ENCODE measurements around the gene CRISPLD2. TPM values are rescaled to one million over a fixed set of nuclear protein-coding genes. Genes with fewer than 3 reads are reported as not detected.

CRISPLD2 gene
- total RNA-seq, 1 donor from 2014 or later: 0.53 TPM

DNA sequence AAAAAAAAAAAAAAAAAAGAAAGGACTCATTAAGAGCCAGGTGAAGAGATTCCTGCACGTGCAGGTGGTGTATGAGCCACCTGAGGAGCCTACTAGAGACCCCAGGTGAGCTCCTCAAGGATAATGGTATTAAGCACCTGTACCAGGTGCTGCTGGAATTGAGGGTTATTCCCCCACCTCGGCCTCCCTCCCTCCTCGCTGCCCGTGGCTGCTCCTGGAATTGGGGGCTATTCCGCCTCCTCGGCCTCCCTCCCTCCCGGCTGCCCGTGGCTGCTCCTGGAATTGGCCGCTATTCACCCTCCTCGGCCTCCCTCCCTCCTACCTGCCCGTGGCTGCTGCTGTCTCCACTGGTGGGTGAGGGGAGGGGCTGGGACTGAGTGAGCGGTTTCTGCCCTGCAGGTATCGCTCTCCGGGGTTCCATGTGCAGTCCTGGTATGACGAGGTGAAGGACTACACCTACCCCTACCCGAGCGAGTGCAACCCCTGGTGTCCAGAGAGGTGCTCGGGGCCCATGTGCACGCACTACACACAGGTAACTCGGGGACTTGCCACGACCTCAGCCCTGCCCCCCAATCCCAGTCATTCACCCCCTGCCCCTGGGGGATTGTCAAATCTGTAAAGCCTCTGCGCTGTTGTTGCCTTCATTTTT, 29.3 kb downstream of the CRISPLD2 start:
- Histone ChIP-seq H3K27me3 (ENCODE audit: control insufficient read depth, insufficient read depth, low read length) (peaks cover 2% of the 10 kb centered on the region), H3K36me3 (ENCODE audit: control insufficient read depth, insufficient read depth, low read length) (no peaks in the 10 kb centered on the region), H3K4me3 (ENCODE audit: low read depth, low read length) (no peak overlapping the region)
- FAIRE-seq (no peak), DNase-seq (ENCODE audit: low read depth) (no peak)
- TF ChIP-seq, protein P1, sequence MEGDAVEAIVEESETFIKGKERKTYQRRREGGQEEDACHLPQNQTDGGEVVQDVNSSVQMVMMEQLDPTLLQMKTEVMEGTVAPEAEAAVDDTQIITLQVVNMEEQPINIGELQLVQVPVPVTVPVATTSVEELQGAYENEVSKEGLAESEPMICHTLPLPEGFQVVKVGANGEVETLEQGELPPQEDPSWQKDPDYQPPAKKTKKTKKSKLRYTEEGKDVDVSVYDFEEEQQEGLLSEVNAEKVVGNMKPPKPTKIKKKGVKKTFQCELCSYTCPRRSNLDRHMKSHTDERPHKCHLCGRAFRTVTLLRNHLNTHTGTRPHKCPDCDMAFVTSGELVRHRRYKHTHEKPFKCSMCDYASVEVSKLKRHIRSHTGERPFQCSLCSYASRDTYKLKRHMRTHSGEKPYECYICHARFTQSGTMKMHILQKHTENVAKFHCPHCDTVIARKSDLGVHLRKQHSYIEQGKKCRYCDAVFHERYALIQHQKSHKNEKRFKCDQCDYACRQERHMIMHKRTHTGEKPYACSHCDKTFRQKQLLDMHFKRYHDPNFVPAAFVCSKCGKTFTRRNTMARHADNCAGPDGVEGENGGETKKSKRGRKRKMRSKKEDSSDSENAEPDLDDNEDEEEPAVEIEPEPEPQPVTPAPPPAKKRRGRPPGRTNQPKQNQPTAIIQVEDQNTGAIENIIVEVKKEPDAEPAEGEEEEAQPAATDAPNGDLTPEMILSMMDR (IDR thresholded peaks at IDR 0.05; ENCODE audit: insufficient read depth, low read length, severe bottlenecking): no peak

DNA sequence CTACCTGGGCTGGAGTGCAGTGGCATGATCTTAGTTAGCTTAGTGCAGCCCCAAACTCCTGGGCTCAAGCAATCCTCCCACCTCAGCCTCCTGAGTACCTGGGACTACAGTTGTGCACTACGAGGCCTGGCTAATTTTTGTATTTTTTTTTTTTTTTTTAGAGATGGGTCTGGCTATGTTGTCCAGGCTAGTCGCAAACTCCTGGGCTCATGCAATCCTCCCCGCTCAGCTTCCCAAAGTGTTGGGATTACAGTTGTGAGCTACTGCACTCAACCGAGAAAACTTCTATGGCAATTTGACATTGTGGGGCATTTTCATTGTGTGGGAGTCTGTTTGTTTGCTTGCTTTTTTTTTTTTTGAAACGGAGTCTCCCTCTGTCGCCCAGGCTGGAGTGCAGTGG, 30.0 kb downstream of the CRISPLD2 start:
- H3K27me3 ChIP-seq (ENCODE audit: control insufficient read depth, insufficient read depth, low read length): peaks cover 2% of the 10 kb centered on the region
- H3K4me3 ChIP-seq (ENCODE audit: low read depth, low read length): no peak overlapping the region
- FAIRE-seq: no peak
- TF ChIP-seq, protein P1 (IDR thresholded peaks at IDR 0.05; ENCODE audit: insufficient read depth, low read length, severe bottlenecking): no peak
- no peak for DNase-seq (ENCODE audit: low read depth)
- no peaks in the 10 kb centered on the region for H3K36me3 ChIP-seq (ENCODE audit: control insufficient read depth, insufficient read depth, low read length)

DNA sequence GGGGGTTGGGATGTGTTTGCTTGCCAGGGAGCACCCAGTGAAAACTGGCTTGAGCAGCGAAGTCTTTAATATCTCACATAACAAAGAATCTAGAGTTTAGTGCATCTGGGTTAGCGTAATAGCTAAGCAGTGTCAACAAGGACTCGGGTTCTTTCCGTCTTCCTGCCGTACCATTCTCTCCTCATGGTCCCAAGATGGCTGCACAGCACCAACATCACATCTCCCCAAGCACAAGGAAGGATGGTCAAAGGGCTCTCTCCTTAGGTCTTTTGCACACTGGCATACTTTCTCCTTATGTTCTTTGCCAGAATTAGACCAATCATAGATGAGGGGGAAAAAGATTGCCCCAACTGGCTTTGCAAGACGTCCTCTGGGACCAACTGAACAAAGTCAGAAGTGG, 30.9 kb downstream of the CRISPLD2 start:
- TF ChIP-seq, protein P1 (IDR thresholded peaks at IDR 0.05; ENCODE audit: insufficient read depth, low read length, severe bottlenecking): no peak
- H3K36me3 ChIP-seq (ENCODE audit: control insufficient read depth, insufficient read depth, low read length): no peaks in the 10 kb centered on the region
- no peak for FAIRE-seq

DNA sequence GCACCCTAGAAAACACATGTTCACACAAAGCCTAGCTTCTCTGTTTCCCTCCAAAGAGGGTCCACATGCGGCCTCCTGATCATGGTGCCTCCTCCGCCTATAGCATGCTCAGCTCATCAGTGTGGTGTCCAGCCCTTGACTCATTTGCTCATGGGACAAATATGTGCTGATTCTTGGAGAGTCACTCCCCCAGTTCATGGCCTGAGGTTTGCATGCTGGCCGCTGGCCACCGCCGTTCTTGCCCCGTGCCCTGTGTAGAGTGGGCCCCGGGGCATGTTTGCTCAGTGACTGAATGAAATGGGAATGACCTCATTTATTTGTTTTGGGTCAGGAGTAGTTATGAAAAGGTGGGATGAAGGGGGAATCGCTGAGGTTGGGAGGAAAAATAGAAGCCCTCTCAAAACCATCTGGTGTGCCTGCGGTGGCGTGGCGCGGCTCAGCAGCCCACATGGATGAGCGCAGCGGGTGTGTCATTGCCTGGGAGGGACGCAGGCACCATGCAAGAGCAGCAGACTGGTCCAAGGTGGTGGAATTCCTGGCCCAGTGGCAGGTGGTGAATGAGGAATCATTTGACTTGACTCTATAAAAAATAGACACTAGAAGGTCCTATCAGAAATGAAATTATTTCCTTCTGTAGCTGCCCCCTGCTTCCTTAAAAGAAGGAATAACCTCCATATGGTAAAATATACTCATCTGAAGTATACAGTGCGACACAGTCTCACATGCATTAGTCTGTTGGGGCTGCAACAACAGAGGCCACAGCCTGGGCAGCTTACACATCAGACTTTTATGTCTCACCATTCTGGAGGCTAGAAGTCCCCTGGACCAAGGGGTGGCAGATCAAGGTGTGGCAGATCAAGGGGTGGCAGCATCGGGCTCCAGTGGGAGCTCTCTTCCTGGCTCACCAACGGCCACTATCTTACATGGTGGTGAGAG, 31.7 kb downstream of the CRISPLD2 start:
- DNase-seq (ENCODE audit: low read depth) (peak; percentile 89), FAIRE-seq (no peak)
- TF ChIP-seq, protein P1 (IDR thresholded peaks at IDR 0.05; ENCODE audit: insufficient read depth, low read length, severe bottlenecking): no peak
- Histone ChIP-seq H3K36me3 (ENCODE audit: control insufficient read depth, insufficient read depth, low read length) (no peaks in the 10 kb centered on the region), H3K27me3 (ENCODE audit: control insufficient read depth, insufficient read depth, low read length) (peaks cover 2% of the 10 kb centered on the region), H3K4me3 (ENCODE audit: low read depth, low read length) (no peak overlapping the region)

More for the DNA sequence above, 30.9 kb downstream of the CRISPLD2 start:
- DNase-seq (ENCODE audit: low read depth): no peak
- Histone ChIP-seq H3K27me3 (ENCODE audit: control insufficient read depth, insufficient read depth, low read length) (peaks cover 2% of the 10 kb centered on the region), H3K4me3 (ENCODE audit: low read depth, low read length) (no peak overlapping the region)

DNA sequence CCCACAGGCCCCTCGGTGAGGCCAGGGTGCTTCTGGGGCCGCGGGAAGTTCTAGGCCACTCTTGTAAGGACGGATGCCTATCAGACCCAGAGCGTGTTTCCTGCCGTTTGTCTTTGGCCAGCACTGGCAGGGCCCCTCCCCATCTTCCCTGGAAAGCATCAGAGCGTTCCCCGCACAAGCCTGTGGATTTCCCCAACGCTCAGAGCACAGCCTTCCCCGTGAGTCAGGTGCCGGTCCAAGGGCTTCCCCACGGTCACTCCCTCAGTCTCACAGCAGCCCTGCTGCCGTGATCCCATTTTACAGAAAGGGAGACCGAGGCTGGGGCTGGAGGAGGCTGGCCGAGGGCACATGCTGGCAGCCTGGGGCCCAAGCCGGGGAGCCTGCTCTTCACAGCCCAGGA, 33.7 kb downstream of the CRISPLD2 start:
- H3K27me3 ChIP-seq (ENCODE audit: control insufficient read depth, insufficient read depth, low read length): peaks cover 2% of the 10 kb centered on the region
- no peak for FAIRE-seq
- no peaks in the 10 kb centered on the region for H3K36me3 ChIP-seq (ENCODE audit: control insufficient read depth, insufficient read depth, low read length)
- DNase-seq (ENCODE audit: low read depth): no peak
- TF ChIP-seq, protein P1 (IDR thresholded peaks at IDR 0.05; ENCODE audit: insufficient read depth, low read length, severe bottlenecking): no peak
- no peak overlapping the region for H3K4me3 ChIP-seq (ENCODE audit: low read depth, low read length)

Data from bronchial epithelial cell (primary cell).